Uterus (tissue), 4 donors: ENCODE data around the gene EHMT1. TPM values are rescaled to one million over a fixed set of nuclear protein-coding genes. Genes with fewer than 3 reads are reported as not detected.

Experiments used
- DNase-seq, 2 donors: peaks; one replicate each; pipeline ENCODE4 v3.0.0-alpha.2; 2019 to 2020
- H3K27ac ChIP-seq, 2 donors: fragments of 200-600 bp; sonication (generic); 1 replicate in 1 of 2; 2 replicates in 1 of 2; pipeline ENCODE4 v1.5.1; 2016 to 2018
- H3K27me3 ChIP-seq, 2 donors: fragments of 200-600 bp; sonication (generic); one replicate each; pipeline ENCODE4 v1.5.1; 2018 to 2019; ENCODE audit warnings: control low read depth in 1 of 2
- H3K36me3 ChIP-seq, 2 donors: fragments of 200-600 bp; sonication (generic); one replicate each; pipeline ENCODE4 v1.5.1; 2019; ENCODE audit warnings: control low read depth in 1 of 2
- H3K4me1 ChIP-seq, 2 donors: fragments of 200-600 bp; sonication (generic); one replicate each; pipeline ENCODE4 v1.5.1; 2018 to 2019; ENCODE audit warnings: control low read depth in 1 of 2
- H3K4me3 ChIP-seq, 2 donors: fragments of 200-600 bp; sonication (generic); 1 replicate in 1 of 2; 2 replicates in 1 of 2; pipeline ENCODE4 v1.5.1; 2018 to 2019; ENCODE audit warnings: mild to moderate bottlenecking in 1 of 2
- H3K9me3 ChIP-seq, 2 donors: fragments of 200-600 bp; sonication (generic); one replicate each; pipeline ENCODE4 v1.5.1; 2019; ENCODE audit warnings: control low read depth in 1 of 2
- CTCF ChIP-seq, 4 experiments: fragments of 200-600 bp in 2 of 4; fragments of 450-650 bp in 2 of 4; sonication (generic) in 2 of 4; IDR thresholded peaks; one replicate each; pipeline ENCODE4 v1.5.1; 2016 to 2019; ENCODE audit warnings: antibody characterized with exemption in 4 of 4, mild to moderate bottlenecking in 2 of 4, moderate library complexity in 1 of 4
- POLR2A ChIP-seq, 2 donors: fragments of 450-650 bp; IDR thresholded peaks; one replicate each; pipeline ENCODE4 v1.6.1; 2016; ENCODE audit warnings: antibody characterized with exemption in 2 of 2, mild to moderate bottlenecking in 1 of 2, moderate library complexity in 1 of 2
- intact Hi-C: fragments of 100-400 bp; cut with DNase I; formaldehyde crosslinking; loops from one replicate; pipeline ENCODE4 v1.15.1; 2023; ENCODE audit warnings: low total_unique reads
- total RNA-seq, 4 donors: library from RNA; depleted of rRNA in 3 of 4; stranded (reverse); fragments of >200 nt in 3 of 4; gene quantifications; one replicate each; pipeline versions ENCODE4 v1.1.0 to v1.2.4, GENCODE V29; 2014 to 2023
- donor health status: DM: yes; HTN: yes; CAD: no.

Gene EHMT1
- total RNA-seq, 4 donors from 2014 or later = 32.6 to 109 (median 74.9) TPM

- no peaks in the 10 kb centered on the region for H3K36me3 ChIP-seq
- no peaks in the 10 kb centered on the region for H3K27me3 ChIP-seq
- no peak for DNase-seq
- intact Hi-C loops = no loop called here
- H3K4me3 ChIP-seq = no peak overlapping the region
- no peak overlapping the region for H3K27ac ChIP-seq
- no peak for TF ChIP-seq POLR2A (IDR thresholded peaks at IDR 0.05)
- TF ChIP-seq CTCF (IDR thresholded peaks at IDR 0.05) = no peak
- H3K4me1 ChIP-seq = no peaks in the 10 kb centered on the region
- peaks cover 0 to 3% of the 10 kb centered on the region in 2 donors for H3K9me3 ChIP-seq
Measured at GRCh38 chr9:137705906-137706305, 87.1 kb downstream of the EHMT1 start.

DNA sequence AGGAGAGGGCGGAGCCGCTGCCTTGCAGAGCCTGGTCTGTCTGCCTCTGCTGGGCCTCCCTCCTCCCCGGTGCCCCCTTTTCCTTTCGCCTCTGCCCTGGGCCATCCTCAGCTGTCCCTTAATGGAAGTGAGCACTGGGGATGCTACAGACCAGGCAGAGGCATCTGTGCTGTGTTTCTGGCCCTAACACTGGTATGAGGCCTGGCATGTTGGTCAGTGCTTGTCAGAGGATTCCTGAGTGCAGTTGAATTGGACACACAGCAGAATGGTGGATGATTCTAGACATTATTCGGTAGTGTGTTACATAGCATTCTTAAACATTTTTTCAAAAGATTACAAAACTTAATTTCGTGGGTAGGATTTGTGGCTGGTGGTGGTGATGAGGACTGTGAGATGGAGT, 88.6 kb downstream of the EHMT1 start:
- no peaks in the 10 kb centered on the region for H3K27me3 ChIP-seq
- intact Hi-C loops = no loop called here
- no peak overlapping the region for H3K4me3 ChIP-seq
- no peaks in the 10 kb centered on the region for H3K4me1 ChIP-seq
- no peak overlapping the region for H3K27ac ChIP-seq
- no peaks in the 10 kb centered on the region for H3K36me3 ChIP-seq
- no peak for TF ChIP-seq CTCF (IDR thresholded peaks at IDR 0.05)
- TF ChIP-seq POLR2A (IDR thresholded peaks at IDR 0.05) = no peak
- DNase-seq = no peak
- H3K9me3 ChIP-seq = peaks cover 0 to 3% of the 10 kb centered on the region in 2 donors

- DNase-seq = no peak
- no peak overlapping the region for H3K27ac ChIP-seq
Measured at GRCh38 chr9:137708590-137709284, 89.9 kb downstream of the EHMT1 start.

GRCh38 chr9:137709411-137710101, 90.8 kb downstream of the EHMT1 start:
- Histone ChIP-seq H3K4me1 (no peaks in the 10 kb centered on the region), H3K9me3 (no peaks in the 10 kb centered on the region), H3K4me3 (no peak overlapping the region), H3K27me3 (no peaks in the 10 kb centered on the region), H3K36me3 (no peaks in the 10 kb centered on the region), H3K27ac (no peak overlapping the region)
- intact Hi-C loops = no loop called here
- TF ChIP-seq CTCF (IDR thresholded peaks at IDR 0.05) = no peak
- no peak for TF ChIP-seq POLR2A (IDR thresholded peaks at IDR 0.05)
- no peak for DNase-seq

More at GRCh38 chr9:137708590-137709284, 89.9 kb downstream of the EHMT1 start:
- H3K4me1 ChIP-seq = no peaks in the 10 kb centered on the region
- H3K9me3 ChIP-seq = no peaks in the 10 kb centered on the region
- no peaks in the 10 kb centered on the region for H3K27me3 ChIP-seq
- intact Hi-C loops = no loop called here
- TF ChIP-seq POLR2A (IDR thresholded peaks at IDR 0.05) = no peak
- TF ChIP-seq CTCF (IDR thresholded peaks at IDR 0.05) = no peak
- no peaks in the 10 kb centered on the region for H3K36me3 ChIP-seq
- H3K4me3 ChIP-seq = no peak overlapping the region

GRCh38 chr9:137710704-137711103, 91.9 kb downstream of the EHMT1 start:
- no peak overlapping the region for H3K27ac ChIP-seq
- TF ChIP-seq POLR2A (IDR thresholded peaks at IDR 0.05) = no peak
- TF ChIP-seq CTCF (IDR thresholded peaks at IDR 0.05) = no peak
- no peaks in the 10 kb centered on the region for H3K27me3 ChIP-seq
- H3K9me3 ChIP-seq = no peaks in the 10 kb centered on the region
- intact Hi-C loops = no loop called here
- no peaks in the 10 kb centered on the region for H3K4me1 ChIP-seq
- H3K36me3 ChIP-seq = no peaks in the 10 kb centered on the region
- no peak for DNase-seq
- no peak overlapping the region for H3K4me3 ChIP-seq
